HCT116 (cell line): Measurements from ENCODE around the gene ZBTB7C.

Source experiments
- CEBPB ChIP-seq: IDR thresholded peaks from 2 replicates; pipeline ENCODE4 v1.6.1; 2012; ENCODE audit warnings: low read depth
- EZH2 ChIP-seq: fragments of 200-600 bp; sonication (generic); IDR thresholded peaks from 2 replicates; pipeline ENCODE4 v1.6.1; 2017; ENCODE audit warnings: antibody characterized with exemption, mixed run types
- JUND ChIP-seq: IDR thresholded peaks from 2 replicates; pipeline ENCODE4 v1.6.1; 2012
- POLR2A ChIP-seq: IDR thresholded peaks from 2 replicates; pipeline ENCODE4 v1.7.0; 2011; ENCODE audit warnings: borderline replicate concordance; ENCODE audit not compliant: insufficient read depth, insufficient read length; ENCODE audit errors: extremely low read depth
- POLR2AphosphoS5 ChIP-seq: IDR thresholded peaks from 2 replicates; pipeline ENCODE4 v1.6.1; 2011; ENCODE audit warnings: mild to moderate bottlenecking, low read depth, low read length, moderate library complexity
- RAD21 ChIP-seq: IDR thresholded peaks from 2 replicates; pipeline ENCODE4 v1.6.1; 2012; ENCODE audit warnings: low read depth, mild to moderate bottlenecking
- SRF ChIP-seq: IDR thresholded peaks from 2 replicates; pipeline ENCODE4 v1.6.1; 2012; ENCODE audit warnings: low read depth
- ZNF274 ChIP-seq: fragments of 200-500 bp; sonication (Bioruptor generic); IDR thresholded peaks from 2 replicates; pipeline ENCODE4 v1.6.1; 2014; ENCODE audit warnings: mild to moderate bottlenecking, low read depth, low read length, inconsistent platforms
- TF ChIP-seq, protein P1 (sequence below), 3 experiments: fragments of 200-600 bp in 1 of 3; sonication (generic) in 1 of 3; IDR thresholded peaks in 2 of 3; conservative IDR thresholded peaks in 1 of 3; 2 replicates each; pipeline ENCODE4 v1.5.1; 2012 to 2017; ENCODE audit warnings: low read depth in 2 of 3, low read length in 2 of 3, antibody characterized with exemption in 1 of 3, borderline replicate concordance in 1 of 3, control low read depth in 1 of 3, mild to moderate bottlenecking in 1 of 3, mixed read lengths in 1 of 3, mixed run types in 1 of 3, moderate library complexity in 1 of 3; ENCODE audit not compliant: insufficient read depth in 1 of 3
- TF ChIP-seq, protein P2 (sequence below): IDR thresholded peaks from 2 replicates; pipeline ENCODE4 v1.6.1; 2011; ENCODE audit warnings: mild to moderate bottlenecking, low read length, moderate library complexity; ENCODE audit not compliant: insufficient replicate concordance; ENCODE audit errors: extremely low read depth
- TF ChIP-seq, protein P3 (sequence below): IDR thresholded peaks from 2 replicates; pipeline ENCODE4 v1.6.1; 2012

DNA sequence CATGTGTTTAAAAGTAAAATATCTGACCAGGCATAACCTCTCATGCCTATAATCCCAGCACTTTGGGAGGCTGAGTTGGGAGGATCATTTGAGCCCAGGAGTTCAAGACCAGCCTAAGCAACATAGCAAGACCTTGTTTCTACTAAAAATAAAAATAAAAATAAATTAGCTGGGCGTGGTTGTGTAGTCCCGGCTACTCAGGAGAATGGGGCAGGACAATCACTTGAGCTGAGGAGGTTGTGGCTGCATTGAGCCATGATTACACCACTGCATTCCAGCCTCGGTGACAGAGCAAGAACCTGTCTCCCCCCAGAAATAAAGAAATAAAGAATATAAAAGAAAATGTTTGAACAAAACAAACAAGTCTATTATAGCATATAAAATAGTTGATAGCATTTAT, 158.3 kb downstream of the ZBTB7C start:
- no peak for TF ChIP-seq POLR2A
- TF ChIP-seq, protein P1, sequence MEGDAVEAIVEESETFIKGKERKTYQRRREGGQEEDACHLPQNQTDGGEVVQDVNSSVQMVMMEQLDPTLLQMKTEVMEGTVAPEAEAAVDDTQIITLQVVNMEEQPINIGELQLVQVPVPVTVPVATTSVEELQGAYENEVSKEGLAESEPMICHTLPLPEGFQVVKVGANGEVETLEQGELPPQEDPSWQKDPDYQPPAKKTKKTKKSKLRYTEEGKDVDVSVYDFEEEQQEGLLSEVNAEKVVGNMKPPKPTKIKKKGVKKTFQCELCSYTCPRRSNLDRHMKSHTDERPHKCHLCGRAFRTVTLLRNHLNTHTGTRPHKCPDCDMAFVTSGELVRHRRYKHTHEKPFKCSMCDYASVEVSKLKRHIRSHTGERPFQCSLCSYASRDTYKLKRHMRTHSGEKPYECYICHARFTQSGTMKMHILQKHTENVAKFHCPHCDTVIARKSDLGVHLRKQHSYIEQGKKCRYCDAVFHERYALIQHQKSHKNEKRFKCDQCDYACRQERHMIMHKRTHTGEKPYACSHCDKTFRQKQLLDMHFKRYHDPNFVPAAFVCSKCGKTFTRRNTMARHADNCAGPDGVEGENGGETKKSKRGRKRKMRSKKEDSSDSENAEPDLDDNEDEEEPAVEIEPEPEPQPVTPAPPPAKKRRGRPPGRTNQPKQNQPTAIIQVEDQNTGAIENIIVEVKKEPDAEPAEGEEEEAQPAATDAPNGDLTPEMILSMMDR (IDR thresholded peaks at IDR 0.05 in 2 of 3, conservative IDR thresholded peaks at IDR 0.05 in 1 of 3; ENCODE audit: borderline replicate concordance in 1 of 3, insufficient read depth in 1 of 3, low read depth in 2 of 3, low read length in 2 of 3), result no peak
- no peak for TF ChIP-seq POLR2AphosphoS5
- no peak for TF ChIP-seq JUND
- TF ChIP-seq, protein P2, sequence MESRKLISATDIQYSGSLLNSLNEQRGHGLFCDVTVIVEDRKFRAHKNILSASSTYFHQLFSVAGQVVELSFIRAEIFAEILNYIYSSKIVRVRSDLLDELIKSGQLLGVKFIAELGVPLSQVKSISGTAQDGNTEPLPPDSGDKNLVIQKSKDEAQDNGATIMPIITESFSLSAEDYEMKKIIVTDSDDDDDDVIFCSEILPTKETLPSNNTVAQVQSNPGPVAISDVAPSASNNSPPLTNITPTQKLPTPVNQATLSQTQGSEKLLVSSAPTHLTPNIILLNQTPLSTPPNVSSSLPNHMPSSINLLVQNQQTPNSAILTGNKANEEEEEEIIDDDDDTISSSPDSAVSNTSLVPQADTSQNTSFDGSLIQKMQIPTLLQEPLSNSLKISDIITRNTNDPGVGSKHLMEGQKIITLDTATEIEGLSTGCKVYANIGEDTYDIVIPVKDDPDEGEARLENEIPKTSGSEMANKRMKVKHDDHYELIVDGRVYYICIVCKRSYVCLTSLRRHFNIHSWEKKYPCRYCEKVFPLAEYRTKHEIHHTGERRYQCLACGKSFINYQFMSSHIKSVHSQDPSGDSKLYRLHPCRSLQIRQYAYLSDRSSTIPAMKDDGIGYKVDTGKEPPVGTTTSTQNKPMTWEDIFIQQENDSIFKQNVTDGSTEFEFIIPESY, result no peak
- no peak for TF ChIP-seq RAD21
- TF ChIP-seq EZH2, result no peak
- TF ChIP-seq, protein P3, sequence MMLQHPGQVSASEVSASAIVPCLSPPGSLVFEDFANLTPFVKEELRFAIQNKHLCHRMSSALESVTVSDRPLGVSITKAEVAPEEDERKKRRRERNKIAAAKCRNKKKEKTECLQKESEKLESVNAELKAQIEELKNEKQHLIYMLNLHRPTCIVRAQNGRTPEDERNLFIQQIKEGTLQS, result no peak
- TF ChIP-seq CEBPB, result no peak
- no peak for TF ChIP-seq SRF
- TF ChIP-seq ZNF274, result no peak
